Large intestine (tissue), 3 donors: ENCODE data around the gene ENAH. TPM values are rescaled to one million over a fixed set of nuclear protein-coding genes. Genes with fewer than 3 reads are reported as not detected.
A peak's percentile ranks its signal among the peaks of the same experiment; 100 is the strongest.
"Not testable (repeated sequence)": the region's sequence is repeated elsewhere in the genome, so short reads cannot be mapped to it uniquely, and the experiment has no call there.

Experiments used
- DNase-seq, 2 donors: peaks; one replicate each; pipeline versions ENCODE4 v3.0.0 to v3.0.0-alpha.2; 2013
- H3K27ac ChIP-seq: one replicate; pipeline ENCODE4 v1.5.1; 2013; ENCODE audit warnings: low read length
- H3K27me3 ChIP-seq: 2 replicates; pipeline ENCODE4 v1.6.1; 2013; ENCODE audit warnings: low read length; ENCODE audit not compliant: control insufficient read depth, insufficient read depth
- H3K36me3 ChIP-seq: 2 replicates; pipeline ENCODE4 v1.6.1; 2013; ENCODE audit warnings: low read length; ENCODE audit not compliant: control insufficient read depth, insufficient read depth
- H3K4me1 ChIP-seq: one replicate; pipeline ENCODE4 v1.6.1; 2013; ENCODE audit warnings: low read length; ENCODE audit not compliant: control insufficient read depth, insufficient read depth
- H3K4me3 ChIP-seq: one replicate; pipeline ENCODE4 v1.5.1; 2013; ENCODE audit warnings: low read length
- H3K9me3 ChIP-seq: one replicate; pipeline ENCODE4 v1.6.1; 2013; ENCODE audit warnings: mild to moderate bottlenecking, low read depth, low read length, moderate library complexity; ENCODE audit not compliant: control insufficient read depth
- WGBS: methylation state at CpG from one replicate; pipeline ENCODE4 v1.1.5; 2013; ENCODE audit warnings: low lambda C conversion rate; ENCODE audit not compliant: insufficient coverage; 5-methylcytosine and 5-hydroxymethylcytosine counted together
- polyA plus RNA-seq: library from polyadenylated mRNA; unstranded; fragments of 120-200 nt; gene quantifications from one replicate; pipeline ENCODE4 v1.2.1, GENCODE V29; 2013

Gene ENAH
- polyA plus RNA-seq, 1 donor, result 44.4 TPM

DNA sequence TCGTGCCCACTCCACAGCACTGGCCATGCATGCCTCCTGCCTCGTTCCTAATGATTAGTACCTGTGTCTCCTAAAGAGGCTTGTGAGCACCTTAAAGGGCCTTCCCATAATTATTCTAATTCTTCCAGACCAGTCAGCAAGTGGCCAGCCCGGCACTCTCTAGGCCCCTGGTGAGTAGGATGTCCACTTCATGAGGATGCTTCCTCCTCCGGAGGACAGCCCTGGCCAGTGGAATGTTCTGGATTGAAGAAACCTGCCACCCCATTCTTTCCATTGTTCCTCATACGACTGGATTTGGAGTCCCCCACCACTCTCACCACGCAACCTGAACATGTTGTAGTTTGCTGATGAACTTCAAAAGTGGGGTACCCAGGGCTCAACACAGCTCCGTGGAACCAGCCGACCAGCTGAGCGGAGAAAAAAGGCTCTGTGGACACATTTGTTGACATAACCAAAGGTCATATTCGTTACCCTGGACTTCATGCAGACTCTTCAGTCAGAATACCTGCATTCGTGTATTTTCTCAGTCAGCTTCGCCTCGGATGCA, 178.4 kb downstream of the ENAH start:
- Histone ChIP-seq H3K4me1 (peaks cover 7% of the 10 kb centered on the region), H3K27ac (no peak overlapping the region), H3K9me3 (no peaks in the 10 kb centered on the region), H3K36me3 (no peaks in the 10 kb centered on the region), H3K27me3 (no peaks in the 10 kb centered on the region), H3K4me3 (no peak overlapping the region)
- peak in 1 of 2 donors; percentile 1 for DNase-seq
- WGBS, result 40% methylated on average over 1 of the region's 13 CpGs

- H3K9me3 ChIP-seq, H3K4me3 ChIP-seq, H3K36me3 ChIP-seq, H3K4me1 ChIP-seq, H3K27ac ChIP-seq, H3K27me3 ChIP-seq: not testable (repeated sequence)
- whole genome bisulfite sequencing, result 100% methylated on average over 1 of the region's 26 CpGs
- peak in 1 of 2 donors; percentile 10 for DNase-seq
Observed at GRCh38 chr1:225473676-225474438, 179.1 kb downstream of the ENAH start.

GRCh38 chr1:225473266-225473665, 179.7 kb downstream of the ENAH start:
- not testable (repeated sequence) for H3K9me3 ChIP-seq, H3K4me1 ChIP-seq, H3K36me3 ChIP-seq, H3K27me3 ChIP-seq, H3K27ac ChIP-seq, H3K4me3 ChIP-seq
- WGBS, result no CpG with 5 or more reads among the region's 8 CpGs
- DNase-seq, result peak in 1 of 2 donors; percentile 1

DNA sequence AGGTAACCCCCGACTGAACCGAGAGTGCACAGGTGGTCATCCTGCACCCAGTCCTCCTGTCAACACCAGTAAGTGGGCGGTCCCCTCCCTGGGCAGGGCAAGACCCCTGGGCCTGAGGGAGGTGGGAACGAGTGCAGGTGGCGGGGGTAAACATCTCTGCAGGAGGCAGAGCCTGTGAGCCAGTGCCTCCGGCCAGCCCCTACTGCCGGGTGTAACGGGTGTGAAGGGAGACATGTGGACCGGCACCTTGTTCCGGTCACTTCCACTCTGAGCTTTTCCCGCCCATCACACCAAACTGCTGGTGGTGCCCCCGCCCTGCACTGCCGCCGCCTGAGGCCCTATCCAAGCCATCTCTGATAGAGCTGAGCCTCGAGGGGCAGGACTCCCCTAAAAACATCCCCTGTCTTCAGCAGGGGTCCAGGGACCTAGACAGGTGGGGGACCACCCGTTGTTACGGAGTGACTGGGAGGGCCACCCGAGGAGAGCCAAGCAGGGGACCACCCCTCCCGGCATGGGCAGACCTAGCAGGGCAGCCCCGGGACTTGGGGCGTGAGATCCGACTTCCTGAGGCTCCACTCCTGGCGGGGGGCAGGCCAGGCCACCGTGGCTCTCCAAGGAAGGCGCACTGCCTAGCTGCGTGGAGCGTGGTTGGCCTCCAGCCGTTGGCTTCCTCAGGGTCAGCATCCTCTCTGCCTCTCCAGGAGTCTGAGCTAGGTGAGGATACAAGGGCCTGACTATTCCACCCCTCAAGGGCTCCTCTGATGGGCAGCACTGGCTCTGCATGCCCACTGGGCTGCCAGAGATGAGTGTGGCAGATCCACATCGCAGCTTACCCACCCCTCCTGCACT, 181.2 kb downstream of the ENAH start:
- Histone ChIP-seq H3K27ac (no peak overlapping the region), H3K4me3 (no peak overlapping the region), H3K27me3 (no peaks in the 10 kb centered on the region), H3K36me3 (no peaks in the 10 kb centered on the region), H3K9me3 (no peaks in the 10 kb centered on the region), H3K4me1 (peaks cover 7% of the 10 kb centered on the region)
- peak in 1 of 2 donors; percentile 1 for DNase-seq
- WGBS, result no CpG with 5 or more reads among the region's 29 CpGs

DNA sequence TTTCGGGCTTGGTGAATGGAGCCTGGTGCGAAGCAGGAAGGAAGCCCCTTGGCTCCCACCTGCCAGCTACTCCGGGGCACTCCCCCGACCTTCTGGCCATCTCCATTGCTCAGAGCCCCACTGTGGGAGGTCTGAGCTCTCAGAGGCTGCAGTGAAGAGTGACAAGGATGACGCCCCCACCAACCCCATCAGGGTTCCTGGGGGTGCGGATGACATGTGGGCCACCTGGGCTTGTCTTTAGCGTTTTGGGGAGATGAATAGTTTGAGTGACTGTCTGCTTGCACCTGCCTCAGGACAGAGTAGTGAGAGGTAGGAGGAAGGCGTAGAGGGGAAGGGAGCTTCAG, 181.8 kb downstream of the ENAH start:
- no peaks in the 10 kb centered on the region for H3K9me3 ChIP-seq
- H3K36me3 ChIP-seq, result no peaks in the 10 kb centered on the region
- no peak for DNase-seq
- peaks cover 7% of the 10 kb centered on the region for H3K4me1 ChIP-seq
- no CpG with 5 or more reads among the region's 8 CpGs for WGBS
- no peaks in the 10 kb centered on the region for H3K27me3 ChIP-seq
- H3K4me3 ChIP-seq, result no peak overlapping the region
- H3K27ac ChIP-seq, result no peak overlapping the region

DNA sequence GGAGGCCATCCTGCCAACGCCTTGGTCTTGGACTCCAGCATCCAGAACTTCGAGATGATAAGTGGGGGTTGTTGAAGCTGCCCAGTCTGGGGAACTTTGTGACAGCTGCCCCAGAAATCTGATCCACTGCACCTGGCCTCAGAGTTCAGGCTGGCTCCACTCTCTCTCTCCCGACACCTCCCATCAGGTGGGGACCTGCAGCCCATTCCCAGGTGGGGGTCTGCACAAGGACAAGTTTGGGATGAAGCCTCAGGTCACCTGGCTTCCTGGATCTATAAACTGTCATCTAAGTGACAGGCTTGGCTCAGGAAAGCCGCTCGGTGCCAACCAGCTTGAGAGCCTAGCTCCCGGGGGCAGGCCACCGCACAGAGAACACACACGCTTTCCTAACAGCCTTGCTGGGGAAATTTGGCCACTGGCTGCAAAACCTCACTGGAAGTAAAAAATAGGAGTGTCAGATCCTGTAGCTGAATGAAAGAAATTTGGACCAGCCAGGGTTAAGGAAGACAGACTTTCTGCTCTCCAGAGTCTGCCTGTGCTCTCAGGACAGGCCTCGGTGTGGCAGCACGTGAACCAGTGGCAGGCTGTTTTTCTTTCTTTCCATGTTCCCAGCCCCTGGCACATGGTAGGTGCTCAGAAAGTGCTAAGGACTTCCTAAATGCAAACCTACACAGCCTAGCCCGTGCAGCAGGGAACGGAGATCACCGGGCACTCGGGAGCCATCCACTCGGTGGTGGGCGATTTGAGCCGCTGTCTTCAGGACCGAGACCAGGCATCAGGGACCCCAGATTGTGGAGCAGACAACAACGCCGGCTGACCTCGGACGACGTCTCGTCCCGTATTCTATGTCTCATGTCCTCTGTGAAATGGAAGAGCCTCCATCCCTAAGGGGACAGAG, 182.5 kb downstream of the ENAH start:
- no peaks in the 10 kb centered on the region for H3K27me3 ChIP-seq
- H3K9me3 ChIP-seq, result no peaks in the 10 kb centered on the region
- H3K36me3 ChIP-seq, result no peaks in the 10 kb centered on the region
- no peak overlapping the region for H3K4me3 ChIP-seq
- no peak overlapping the region for H3K27ac ChIP-seq
- DNase-seq, result peak in 1 of 2 donors; percentile 1
- H3K4me1 ChIP-seq, result peaks cover 7% of the 10 kb centered on the region
- whole genome bisulfite sequencing, result no CpG with 5 or more reads among the region's 25 CpGs

- H3K9me3 ChIP-seq, result no peaks in the 10 kb centered on the region
- no peak for DNase-seq
- H3K27ac ChIP-seq, result no peak overlapping the region
- WGBS, result no CpG with 5 or more reads among the region's 5 CpGs
- no peaks in the 10 kb centered on the region for H3K27me3 ChIP-seq
- H3K36me3 ChIP-seq, result no peaks in the 10 kb centered on the region
- H3K4me3 ChIP-seq, result no peak overlapping the region
- no peaks in the 10 kb centered on the region for H3K4me1 ChIP-seq
Observed at GRCh38 chr1:225469051-225469450, 183.9 kb downstream of the ENAH start.

DNA sequence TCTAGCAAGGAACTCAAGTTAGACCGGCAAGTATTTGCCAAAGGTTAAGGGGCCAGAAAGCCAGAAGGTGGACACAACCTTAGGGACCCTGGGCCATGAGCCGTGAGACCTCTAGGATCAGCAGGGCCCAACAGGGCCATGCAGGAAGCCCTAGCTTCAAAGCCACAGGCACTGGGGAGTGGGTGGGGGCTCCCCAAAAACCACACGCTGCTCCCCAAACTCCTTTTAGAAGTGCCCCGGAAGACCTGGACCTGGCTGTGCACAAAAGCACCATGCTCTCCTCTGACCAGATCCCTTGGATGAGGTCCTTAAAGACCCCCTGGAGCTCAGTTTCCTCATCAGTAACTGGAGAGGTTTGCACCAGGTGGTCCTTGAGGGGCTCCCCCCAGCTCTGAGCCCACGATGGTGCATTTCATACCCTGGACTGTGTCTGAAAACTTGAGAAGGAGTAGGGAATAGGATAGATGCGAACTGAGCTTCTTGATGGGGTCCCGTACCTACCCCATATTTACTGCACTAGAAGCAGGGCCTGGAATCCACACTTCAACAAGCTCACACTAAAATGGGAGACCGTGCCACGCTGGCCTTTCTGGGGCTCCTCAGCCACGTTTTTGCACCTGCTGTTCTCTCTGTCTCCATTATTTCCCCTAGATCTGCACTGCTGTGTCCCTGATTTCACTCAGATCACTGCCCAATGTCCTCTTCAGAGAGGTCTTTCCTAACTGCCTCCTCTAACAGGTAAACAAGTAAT, 184.5 kb downstream of the ENAH start:
- H3K27me3 ChIP-seq, result no peaks in the 10 kb centered on the region
- no peak overlapping the region for H3K27ac ChIP-seq
- no peaks in the 10 kb centered on the region for H3K36me3 ChIP-seq
- H3K4me1 ChIP-seq, result no peaks in the 10 kb centered on the region
- H3K9me3 ChIP-seq, result no peaks in the 10 kb centered on the region
- no peak overlapping the region for H3K4me3 ChIP-seq
- 86% methylated on average over 1 of the region's 10 CpGs for WGBS
- DNase-seq, result no peak

GRCh38 chr1:225467193-225468020, 185.5 kb downstream of the ENAH start:
- Histone ChIP-seq H3K4me3 (peak overlapping the region; percentile 11), H3K9me3 (no peaks in the 10 kb centered on the region), H3K27ac (peak overlapping the region; percentile 6), H3K4me1 (no peaks in the 10 kb centered on the region), H3K36me3 (no peaks in the 10 kb centered on the region), H3K27me3 (no peaks in the 10 kb centered on the region)
- peak in 1 of 2 donors; percentile 39 for DNase-seq
- no CpG with 5 or more reads among the region's 26 CpGs for WGBS
